ENCODE results near the gene PA2G4. TPM values are rescaled to one million over a fixed set of nuclear protein-coding genes. Genes with fewer than 3 reads are reported as not detected.
A peak's percentile ranks its signal among the peaks of the same experiment; 100 is the strongest.

Gene PA2G4
- total and polyA plus RNA-seq, 10 of the 15 experiments (the other 5 are each of a cell fraction or from before 2014, with no cell fraction given), result 148 to 514 (median 406) TPM

DNA sequence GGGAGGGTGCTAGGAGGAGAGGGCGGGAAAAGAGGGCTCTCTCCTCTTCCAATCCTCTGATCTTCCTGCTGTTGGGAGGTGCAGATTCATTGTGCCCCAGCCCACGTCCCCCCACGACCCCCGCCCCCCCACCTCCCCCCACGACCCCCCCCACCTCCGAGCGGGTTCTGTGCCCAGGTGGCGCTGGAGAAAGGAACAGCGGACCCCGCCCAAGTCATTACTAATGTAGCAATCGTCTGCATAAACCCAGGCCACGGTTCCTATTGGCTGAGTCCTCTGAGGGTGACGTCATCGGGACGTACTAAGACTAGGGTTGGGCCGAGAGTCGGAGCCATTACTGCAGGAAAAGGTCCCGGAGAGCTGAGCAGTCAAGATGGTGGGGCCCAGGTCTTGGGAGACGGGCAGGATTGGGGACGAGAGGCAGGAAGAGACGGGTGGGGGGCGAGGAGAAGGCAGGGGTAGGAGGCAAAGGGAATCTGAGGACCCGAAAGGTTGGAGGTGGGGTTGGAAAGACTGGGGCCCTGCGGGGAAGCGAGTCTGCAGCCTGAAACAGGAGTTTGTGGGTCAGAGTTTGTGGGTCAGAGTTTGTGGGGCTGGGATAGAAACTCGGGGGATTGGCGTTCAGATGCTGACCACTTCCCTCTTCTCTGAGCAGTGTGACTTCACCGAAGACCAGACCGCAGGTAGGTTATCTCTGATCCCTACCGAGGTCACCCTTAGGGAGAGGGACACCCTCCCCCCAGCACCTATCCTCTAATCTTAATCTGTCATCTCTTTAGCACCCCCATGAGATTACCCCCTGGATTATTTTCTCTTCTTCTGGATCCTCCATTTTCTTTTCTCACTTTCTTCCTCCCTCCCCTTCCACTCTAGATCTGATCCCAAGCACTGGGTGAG is 53.9 kb downstream of the PA2G4 start, which contains the start of gene MYL6 (continued):
- TF ChIP-seq, protein P1, sequence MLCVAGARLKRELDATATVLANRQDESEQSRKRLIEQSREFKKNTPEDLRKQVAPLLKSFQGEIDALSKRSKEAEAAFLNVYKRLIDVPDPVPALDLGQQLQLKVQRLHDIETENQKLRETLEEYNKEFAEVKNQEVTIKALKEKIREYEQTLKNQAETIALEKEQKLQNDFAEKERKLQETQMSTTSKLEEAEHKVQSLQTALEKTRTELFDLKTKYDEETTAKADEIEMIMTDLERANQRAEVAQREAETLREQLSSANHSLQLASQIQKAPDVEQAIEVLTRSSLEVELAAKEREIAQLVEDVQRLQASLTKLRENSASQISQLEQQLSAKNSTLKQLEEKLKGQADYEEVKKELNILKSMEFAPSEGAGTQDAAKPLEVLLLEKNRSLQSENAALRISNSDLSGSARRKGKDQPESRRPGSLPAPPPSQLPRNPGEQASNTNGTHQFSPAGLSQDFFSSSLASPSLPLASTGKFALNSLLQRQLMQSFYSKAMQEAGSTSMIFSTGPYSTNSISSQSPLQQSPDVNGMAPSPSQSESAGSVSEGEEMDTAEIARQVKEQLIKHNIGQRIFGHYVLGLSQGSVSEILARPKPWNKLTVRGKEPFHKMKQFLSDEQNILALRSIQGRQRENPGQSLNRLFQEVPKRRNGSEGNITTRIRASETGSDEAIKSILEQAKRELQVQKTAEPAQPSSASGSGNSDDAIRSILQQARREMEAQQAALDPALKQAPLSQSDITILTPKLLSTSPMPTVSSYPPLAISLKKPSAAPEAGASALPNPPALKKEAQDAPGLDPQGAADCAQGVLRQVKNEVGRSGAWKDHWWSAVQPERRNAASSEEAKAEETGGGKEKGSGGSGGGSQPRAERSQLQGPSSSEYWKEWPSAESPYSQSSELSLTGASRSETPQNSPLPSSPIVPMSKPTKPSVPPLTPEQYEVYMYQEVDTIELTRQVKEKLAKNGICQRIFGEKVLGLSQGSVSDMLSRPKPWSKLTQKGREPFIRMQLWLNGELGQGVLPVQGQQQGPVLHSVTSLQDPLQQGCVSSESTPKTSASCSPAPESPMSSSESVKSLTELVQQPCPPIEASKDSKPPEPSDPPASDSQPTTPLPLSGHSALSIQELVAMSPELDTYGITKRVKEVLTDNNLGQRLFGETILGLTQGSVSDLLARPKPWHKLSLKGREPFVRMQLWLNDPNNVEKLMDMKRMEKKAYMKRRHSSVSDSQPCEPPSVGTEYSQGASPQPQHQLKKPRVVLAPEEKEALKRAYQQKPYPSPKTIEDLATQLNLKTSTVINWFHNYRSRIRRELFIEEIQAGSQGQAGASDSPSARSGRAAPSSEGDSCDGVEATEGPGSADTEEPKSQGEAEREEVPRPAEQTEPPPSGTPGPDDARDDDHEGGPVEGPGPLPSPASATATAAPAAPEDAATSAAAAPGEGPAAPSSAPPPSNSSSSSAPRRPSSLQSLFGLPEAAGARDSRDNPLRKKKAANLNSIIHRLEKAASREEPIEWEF (IDR thresholded peaks at IDR 0.05; ENCODE audit: insufficient replicate concordance, low read depth, low read length), result no peak
- no peak; the same call in 1 of the 2 replicates for TF ChIP-seq JUNB (IDR thresholded peaks at IDR 0.05)
- TF ChIP-seq SIX5 (IDR thresholded peaks at IDR 0.05; ENCODE audit: low read depth, low read length, severe bottlenecking), result no peak
- TF ChIP-seq, protein P2, sequence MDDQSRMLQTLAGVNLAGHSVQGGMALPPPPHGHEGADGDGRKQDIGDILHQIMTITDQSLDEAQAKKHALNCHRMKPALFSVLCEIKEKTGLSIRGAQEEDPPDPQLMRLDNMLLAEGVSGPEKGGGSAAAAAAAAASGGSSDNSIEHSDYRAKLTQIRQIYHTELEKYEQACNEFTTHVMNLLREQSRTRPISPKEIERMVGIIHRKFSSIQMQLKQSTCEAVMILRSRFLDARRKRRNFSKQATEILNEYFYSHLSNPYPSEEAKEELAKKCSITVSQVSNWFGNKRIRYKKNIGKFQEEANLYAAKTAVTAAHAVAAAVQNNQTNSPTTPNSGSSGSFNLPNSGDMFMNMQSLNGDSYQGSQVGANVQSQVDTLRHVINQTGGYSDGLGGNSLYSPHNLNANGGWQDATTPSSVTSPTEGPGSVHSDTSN (IDR thresholded peaks at IDR 0.05; ENCODE audit: insufficient replicate concordance, low read depth, low read length), result no peak
- no peak for TF ChIP-seq FOS (IDR thresholded peaks at IDR 0.05; ENCODE audit: borderline replicate concordance, extremely low read depth, insufficient read length)
- TF ChIP-seq MTA3 (IDR thresholded peaks at IDR 0.05; ENCODE audit: borderline replicate concordance, low read length), result peak; percentile 68; the same call in 1 of the 2 replicates
- TF ChIP-seq POLR2A (IDR thresholded peaks at IDR 0.05; ENCODE audit: low read depth, low read length), result peak; percentile 99
